ENCODE measurements around the gene EPM2AIP1. TPM values are rescaled to one million over a fixed set of nuclear protein-coding genes. Genes with fewer than 3 reads are reported as not detected.

The EPM2AIP1 gene
- total RNA-seq, 1 experiment from 2014 or later = 11.4 TPM

- peaks cover 19 to 29% of the 10 kb centered on the region in 2 experiments for H3K4me1 Mint-ChIP-seq
- Histone ChIP-seq H3K4ac (ENCODE audit: low read depth, low read length) (no peak overlapping the region), H4K8ac (replicated peaks; ENCODE audit: insufficient read length, low read depth, low read length) (no peak overlapping the region), H3K14ac (ENCODE audit: insufficient read depth, low read length) (no peak overlapping the region), H3K4me1 (ENCODE audit: insufficient read depth, low read length) (peaks cover 5% of the 10 kb centered on the region; the same call in 1 of the 2 replicates), H3K23ac (ENCODE audit: insufficient read length, low read depth, low read length) (no peak overlapping the region), H2BK15ac (ENCODE audit: low read depth, low read length) (no peak overlapping the region), H2BK120ac (ENCODE audit: low read depth, low read length, poor library complexity, severe bottlenecking) (no peak overlapping the region), H4K91ac (ENCODE audit: insufficient read length, low read depth, low read length) (no peak overlapping the region), H2BK20ac (ENCODE audit: low read depth, low read length, poor library complexity, severe bottlenecking) (no peak overlapping the region), H3K27me3 (ENCODE audit: insufficient read depth, low read length) (no peaks in the 10 kb centered on the region), H4K5ac (ENCODE audit: insufficient read length, low read depth, low read length) (no peak overlapping the region), H4K20me1 (ENCODE audit: control insufficient read depth, insufficient read depth, insufficient read length) (no peaks in the 10 kb centered on the region), H2AK5ac (ENCODE audit: insufficient read length, low read length) (no peak overlapping the region), H3T11ph (ENCODE audit: low read length) (no peak overlapping the region), H3K9me3 (ENCODE audit: control insufficient read depth, low read depth, low read length) (no peaks in the 10 kb centered on the region), H3K9ac (ENCODE audit: extremely low read depth, insufficient read length, low read length) (no peak overlapping the region), H2AFZ (ENCODE audit: low read length) (no peak overlapping the region), H3K79me2 (ENCODE audit: insufficient read depth, low read length) (no peaks in the 10 kb centered on the region), H3K4me2 (ENCODE audit: insufficient read depth, insufficient read length, low read length) (no peak overlapping the region), H2BK12ac (ENCODE audit: insufficient read length, low read depth, low read length) (no peak overlapping the region), H3K56ac (ENCODE audit: insufficient read length, low read depth, low read length) (no peak overlapping the region), H3K23me2 (ENCODE audit: insufficient read length, low read depth, low read length, poor library complexity, severe bottlenecking) (no peaks in the 10 kb centered on the region), H2BK5ac (ENCODE audit: insufficient read length, low read length) (no peak overlapping the region), H3K18ac (ENCODE audit: insufficient read length, low read depth, low read length) (no peak overlapping the region), H3K27ac (ENCODE audit: insufficient read length, low read depth, low read length) (no peak overlapping the region), H3K79me1 (ENCODE audit: insufficient read depth, low read depth, low read length, poor library complexity, severe bottlenecking) (no peaks in the 10 kb centered on the region)
- H3K36me3 Mint-ChIP-seq (ENCODE audit: insufficient read depth in 1 of 3, low read depth in 3 of 3) = no peaks in the 10 kb centered on the region
- H3K9me3 Mint-ChIP-seq = no peaks in the 10 kb centered on the region
- peak; percentile 60 for DNase-seq
- H3K27ac Mint-ChIP-seq = peak overlapping the region in 2 of 3 experiments; percentile 77 to 95; a peak in 4 of 7 replicates
- no peaks in the 10 kb centered on the region for H3K27me3 Mint-ChIP-seq (ENCODE audit: low read depth)
- no peak overlapping the region for H3K4me3 Mint-ChIP-seq
- no peak for TF ChIP-seq CTCF (conservative IDR thresholded peaks at IDR 0.05)
- WGBS (ENCODE audit: extremely low coverage, insufficient read length, low lambda C conversion rate) = no CpG with 5 or more reads among the region's 4 CpGs
These were observed 23.1 kb downstream of the EPM2AIP1 start for GRCh38 chr3:36969540-36970432.
